GM12892 (cell line): Measurements from ENCODE around the gene WDR81.

Source experiments
- POLR2A ChIP-seq: IDR thresholded peaks from 2 replicates; pipeline ENCODE4 v1.6.1; 2011; ENCODE audit warnings: low read depth, low read length, control low read depth
- TAF1 ChIP-seq: IDR thresholded peaks from 2 replicates; pipeline ENCODE4 v1.6.1; 2011; ENCODE audit warnings: low read depth, mild to moderate bottlenecking, control low read depth, low read length, borderline replicate concordance

- no peak for TF ChIP-seq POLR2A
- TF ChIP-seq TAF1, result no peak
Measured at GRCh38 chr17:1727876-1728630, 3.5 kb downstream of the WDR81 start.
